Measurements from ENCODE around the gene NCK2. TPM values are rescaled to one million over a fixed set of nuclear protein-coding genes. Genes with fewer than 3 reads are reported as not detected.

Gene NCK2
- total RNA-seq, 1 experiment from 2014 or later = 21.6 TPM

DNA sequence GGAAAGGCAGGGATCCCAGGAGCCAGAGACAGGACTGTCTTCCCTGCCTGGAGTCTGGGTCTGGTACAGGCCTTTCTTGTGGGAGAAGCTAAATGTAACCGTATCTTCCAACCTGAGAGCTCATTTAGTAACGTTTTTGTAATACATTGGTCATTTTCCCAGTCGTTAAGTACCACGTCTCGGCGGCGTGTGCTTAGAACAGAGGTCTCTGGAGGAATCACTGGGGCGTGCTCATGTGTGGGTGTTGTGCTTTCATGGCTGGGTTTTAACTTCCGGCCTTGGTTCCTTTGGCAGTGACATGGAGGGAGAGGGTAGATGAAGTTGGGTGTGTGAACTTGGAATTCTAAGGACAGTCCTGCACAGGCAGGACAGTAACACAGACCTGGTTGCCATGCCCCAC lies 79.7 kb downstream of the NCK2 start:
- BruUV-seq (replicated peaks) = no TSS peak
- CTCF ChIA-PET = no interaction called here
- intact Hi-C loops (cut with micrococcal nuclease; ENCODE audit: unreplicated experiment) = no loop called here
- POLR2A ChIA-PET (ENCODE audit: low non-redundant PET) = no interaction called here
- no peak for DNase-seq (ENCODE audit: low spot score)
- TF ChIP-seq, protein P1, sequence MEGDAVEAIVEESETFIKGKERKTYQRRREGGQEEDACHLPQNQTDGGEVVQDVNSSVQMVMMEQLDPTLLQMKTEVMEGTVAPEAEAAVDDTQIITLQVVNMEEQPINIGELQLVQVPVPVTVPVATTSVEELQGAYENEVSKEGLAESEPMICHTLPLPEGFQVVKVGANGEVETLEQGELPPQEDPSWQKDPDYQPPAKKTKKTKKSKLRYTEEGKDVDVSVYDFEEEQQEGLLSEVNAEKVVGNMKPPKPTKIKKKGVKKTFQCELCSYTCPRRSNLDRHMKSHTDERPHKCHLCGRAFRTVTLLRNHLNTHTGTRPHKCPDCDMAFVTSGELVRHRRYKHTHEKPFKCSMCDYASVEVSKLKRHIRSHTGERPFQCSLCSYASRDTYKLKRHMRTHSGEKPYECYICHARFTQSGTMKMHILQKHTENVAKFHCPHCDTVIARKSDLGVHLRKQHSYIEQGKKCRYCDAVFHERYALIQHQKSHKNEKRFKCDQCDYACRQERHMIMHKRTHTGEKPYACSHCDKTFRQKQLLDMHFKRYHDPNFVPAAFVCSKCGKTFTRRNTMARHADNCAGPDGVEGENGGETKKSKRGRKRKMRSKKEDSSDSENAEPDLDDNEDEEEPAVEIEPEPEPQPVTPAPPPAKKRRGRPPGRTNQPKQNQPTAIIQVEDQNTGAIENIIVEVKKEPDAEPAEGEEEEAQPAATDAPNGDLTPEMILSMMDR (conservative IDR thresholded peaks at IDR 0.05; ENCODE audit: low read depth, low read length) = no peak
- Histone ChIP-seq H3K36me3 (ENCODE audit: insufficient read depth, low read length, poor library complexity, severe bottlenecking) (no peaks in the 10 kb centered on the region), H3K4me3 (ENCODE audit: low read depth, low read length, poor library complexity, severe bottlenecking) (no peak overlapping the region), H3K27ac (ENCODE audit: low read depth, low read length, poor library complexity, severe bottlenecking) (no peak overlapping the region), H3K4me1 (ENCODE audit: insufficient read depth, low read length, poor library complexity, severe bottlenecking) (no peaks in the 10 kb centered on the region), H3K27me3 (replicated peaks; ENCODE audit: insufficient read depth, low read depth, low read length, poor library complexity) (no peaks in the 10 kb centered on the region), H3K9me3 (ENCODE audit: low read depth, low read length, poor library complexity, severe bottlenecking) (no peaks in the 10 kb centered on the region)

DNA sequence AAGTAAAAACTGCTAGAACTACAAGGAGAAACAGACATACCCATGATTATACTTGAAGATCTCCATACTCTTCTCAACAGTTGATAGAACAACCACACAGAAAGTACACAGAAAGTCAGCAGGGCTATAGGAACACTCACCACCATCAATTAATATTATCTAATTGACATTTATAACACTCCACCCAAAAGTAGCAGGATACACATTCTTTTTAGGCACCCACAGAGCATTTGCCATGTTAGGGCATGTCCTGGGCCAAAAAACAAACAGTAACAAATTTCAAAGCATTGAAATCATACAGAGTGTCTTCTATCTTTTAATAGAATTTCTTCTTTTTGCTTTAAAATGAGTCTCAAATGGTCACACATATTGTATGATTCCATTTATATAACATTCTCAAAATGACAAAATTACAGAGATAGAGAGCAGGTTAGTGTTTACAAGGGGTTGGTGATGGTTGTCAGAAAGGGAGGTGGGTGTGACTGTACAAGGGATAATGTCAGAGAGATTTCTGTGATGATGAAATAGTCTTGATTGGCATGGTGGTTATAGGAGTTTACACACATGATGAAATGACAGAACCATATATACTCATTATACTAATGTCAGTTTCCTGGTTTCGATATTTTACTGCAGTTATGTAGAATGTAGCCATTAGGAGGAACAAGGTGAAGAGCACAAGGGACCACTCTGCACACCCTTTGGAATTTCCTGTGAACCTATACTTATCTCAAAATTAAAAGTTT lies 82.8 kb downstream of the NCK2 start:
- BruUV-seq (replicated peaks) = no TSS peak
- Histone ChIP-seq H3K9me3 (ENCODE audit: low read depth, low read length, poor library complexity, severe bottlenecking) (peaks cover 10% of the 10 kb centered on the region), H3K36me3 (ENCODE audit: insufficient read depth, low read length, poor library complexity, severe bottlenecking) (no peaks in the 10 kb centered on the region), H3K27ac (ENCODE audit: low read depth, low read length, poor library complexity, severe bottlenecking) (no peak overlapping the region), H3K27me3 (replicated peaks; ENCODE audit: insufficient read depth, low read depth, low read length, poor library complexity) (no peaks in the 10 kb centered on the region), H3K4me1 (ENCODE audit: insufficient read depth, low read length, poor library complexity, severe bottlenecking) (no peaks in the 10 kb centered on the region), H3K4me3 (ENCODE audit: low read depth, low read length, poor library complexity, severe bottlenecking) (no peak overlapping the region)
- ChIA-PET CTCF (no interaction called here), POLR2A (ENCODE audit: low non-redundant PET) (no interaction called here)
- intact Hi-C loops (cut with micrococcal nuclease; ENCODE audit: unreplicated experiment) = no loop called here
- TF ChIP-seq, protein P1 (conservative IDR thresholded peaks at IDR 0.05; ENCODE audit: low read depth, low read length) = no peak
- TF ChIP-seq EZH2 (IDR thresholded peaks at IDR 0.05; ENCODE audit: borderline replicate concordance, low read depth, low read length, poor library complexity, severe bottlenecking) = no peak
- no peak for DNase-seq (ENCODE audit: low spot score)

DNA sequence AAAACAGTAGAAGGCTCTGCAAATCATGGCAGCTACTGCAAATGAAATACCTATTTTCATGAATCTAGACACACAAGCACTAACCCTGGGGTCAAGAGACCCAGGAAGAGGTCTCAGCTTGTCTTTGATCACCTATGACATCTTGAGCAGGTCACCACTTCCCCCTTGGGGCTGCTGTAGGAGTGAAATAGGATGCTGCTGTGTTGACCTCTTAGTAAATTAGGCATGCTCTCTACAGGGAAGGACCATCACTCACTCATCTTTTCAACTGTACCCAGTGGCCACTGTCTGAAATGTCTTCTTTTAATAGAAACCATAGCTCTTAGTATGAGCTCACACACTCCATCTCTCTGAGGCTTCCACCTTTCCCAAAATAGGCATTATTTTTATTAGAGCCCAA lies 83.8 kb downstream of the NCK2 start:
- POLR2A ChIA-PET (ENCODE audit: low non-redundant PET) = no interaction called here

More for the DNA sequence above, 83.8 kb downstream of the NCK2 start:
- no peaks in the 10 kb centered on the region for H3K27me3 ChIP-seq (replicated peaks; ENCODE audit: insufficient read depth, low read depth, low read length, poor library complexity)
- CTCF ChIA-PET = no interaction called here
- H3K4me1 ChIP-seq (ENCODE audit: insufficient read depth, low read length, poor library complexity, severe bottlenecking) = no peaks in the 10 kb centered on the region
- intact Hi-C loops (cut with micrococcal nuclease; ENCODE audit: unreplicated experiment) = no loop called here
- no peak for TF ChIP-seq EZH2 (IDR thresholded peaks at IDR 0.05; ENCODE audit: borderline replicate concordance, low read depth, low read length, poor library complexity, severe bottlenecking)
- TF ChIP-seq, protein P1 (conservative IDR thresholded peaks at IDR 0.05; ENCODE audit: low read depth, low read length) = no peak
- no peak for DNase-seq (ENCODE audit: low spot score)
- no peak overlapping the region for H3K4me3 ChIP-seq (ENCODE audit: low read depth, low read length, poor library complexity, severe bottlenecking)
- H3K9me3 ChIP-seq (ENCODE audit: low read depth, low read length, poor library complexity, severe bottlenecking) = peaks cover 15% of the 10 kb centered on the region
- H3K36me3 ChIP-seq (ENCODE audit: insufficient read depth, low read length, poor library complexity, severe bottlenecking) = no peaks in the 10 kb centered on the region
- no peak overlapping the region for H3K27ac ChIP-seq (ENCODE audit: low read depth, low read length, poor library complexity, severe bottlenecking)
- no TSS peak for BruUV-seq (replicated peaks)

All from A673 (cell line).